Naive thymus-derived CD4-positive, alpha-beta T cell (primary cell): Measurements from ENCODE around the gene TCF7L1. TPM values are rescaled to one million over a fixed set of nuclear protein-coding genes. Genes with fewer than 3 reads are reported as not detected.

ENCODE experiments used
- ATAC-seq: fragments of 150-1000 bp; cut with Tn5 transposase; 2 replicates; pipeline ENCODE4 v1.10.0; 2021; ENCODE audit warnings: mild to moderate bottlenecking, moderate library complexity
- CTCF ChIA-PET: fragments of 350-600 bp; sonication (Branson Sonifier 250); formaldehyde crosslinking; loops from one replicate; lab custom pipeline; 2021; ENCODE audit warnings: antibody characterized with exemption; lab: Charles Lee
- POLR2A ChIA-PET: fragments of 350-600 bp; sonication (Branson Sonifier 250); formaldehyde crosslinking; loops from one replicate; lab custom pipeline; 2021; ENCODE audit warnings: antibody characterized with exemption, inconsistent platforms; lab: Charles Lee
- DNase-seq, 9 donors: peaks; one replicate each; pipeline versions ENCODE4 v3.0.0 to v3.0.0-alpha.2; 2020 to 2022; ENCODE audit warnings: mixed read lengths in 1 of 9
- H3K27ac ChIP-seq: one replicate; pipeline ENCODE4 v1.7.0; 2013; ENCODE audit warnings: mild to moderate bottlenecking, low read depth, low read length, moderate library complexity
- H3K27me3 ChIP-seq, 2 donors: one replicate each; pipeline ENCODE4 v1.7.0; 2013; ENCODE audit warnings: low read length in 2 of 2, mild to moderate bottlenecking in 2 of 2, moderate library complexity in 2 of 2; ENCODE audit not compliant: control insufficient read depth in 2 of 2, insufficient read depth in 2 of 2
- H3K36me3 ChIP-seq, 3 experiments: 1 replicate in 2 of 3; 2 replicates in 1 of 3; pipeline ENCODE4 v1.7.0; 2013; ENCODE audit warnings: low read length in 3 of 3, mild to moderate bottlenecking in 3 of 3, moderate library complexity in 1 of 3; ENCODE audit not compliant: insufficient read depth in 3 of 3, control insufficient read depth in 2 of 3
- H3K4me1 ChIP-seq, 2 donors: one replicate each; pipeline ENCODE4 v1.7.0; 2013; ENCODE audit warnings: low read length in 2 of 2, mild to moderate bottlenecking in 2 of 2, moderate library complexity in 1 of 2; ENCODE audit not compliant: control insufficient read depth in 2 of 2, insufficient read depth in 2 of 2
- H3K4me3 ChIP-seq: 2 replicates; pipeline ENCODE4 v1.7.0; 2013; ENCODE audit warnings: mild to moderate bottlenecking, low read length
- H3K9me3 ChIP-seq, 3 experiments: 1 replicate in 2 of 3; 2 replicates in 1 of 3; pipeline ENCODE4 v1.7.0; 2013; ENCODE audit warnings: low read length in 3 of 3; ENCODE audit not compliant: control insufficient read depth in 2 of 3
- H3K27ac Mint-ChIP-seq, 9 donors: one replicate each; pipeline ENCODE4 v1.8.0; 2020 to 2022; ENCODE audit warnings: mixed read lengths in 9 of 9, mild to moderate bottlenecking in 8 of 9, moderate library complexity in 5 of 9, inconsistent platforms in 2 of 9
- H3K27me3 Mint-ChIP-seq, 5 donors: one replicate each; pipeline ENCODE4 v1.8.0; 2021 to 2022; ENCODE audit warnings: mixed read lengths in 5 of 5, mild to moderate bottlenecking in 1 of 5
- H3K36me3 Mint-ChIP-seq, 5 donors: one replicate each; pipeline ENCODE4 v1.8.0; 2020 to 2022; ENCODE audit warnings: mixed read lengths in 5 of 5, mild to moderate bottlenecking in 3 of 5, inconsistent platforms in 1 of 5
- H3K4me1 Mint-ChIP-seq, 7 donors: one replicate each; pipeline ENCODE4 v1.8.0; 2020 to 2022; ENCODE audit warnings: mixed read lengths in 7 of 7, mild to moderate bottlenecking in 3 of 7, inconsistent platforms in 1 of 7
- H3K4me3 Mint-ChIP-seq, 10 donors: one replicate each; pipeline ENCODE4 v1.8.0; 2020 to 2022; ENCODE audit warnings: mild to moderate bottlenecking in 10 of 10, mixed read lengths in 10 of 10, moderate library complexity in 6 of 10, inconsistent platforms in 2 of 10
- H3K9me3 Mint-ChIP-seq, 11 donors: one replicate each; pipeline ENCODE4 v1.8.0; 2020 to 2022; ENCODE audit warnings: mixed read lengths in 11 of 11, mild to moderate bottlenecking in 4 of 11, inconsistent platforms in 1 of 11, moderate library complexity in 1 of 11
- intact Hi-C, 2 donors: fragments of 100-400 bp; cut with micrococcal nuclease; formaldehyde crosslinking; loops; one replicate each; pipeline ENCODE4 v1.15.1; 2023
- polyA plus RNA-seq, 2 donors: library from polyadenylated mRNA; unstranded; fragments of 300-500 nt; fragmentation: Illumina TruSeq; gene quantifications; one replicate each; pipeline ENCODE4 v1.2.3, GENCODE V29; 2021
- total RNA-seq, 6 experiments: library from RNA in 5 of 6; stranded (reverse) in 5 of 6; gene quantifications; 1 replicate in 5 of 6; 2 replicates in 1 of 6; pipeline ENCODE4 v1.2.3 and lab custom pipeline; 2021 to 2026

Gene TCF7L1
- total and polyA plus RNA-seq, 7 experiments from 2014 or later, result 0.08 to 0.16 TPM; not detected in 5

- no peak overlapping the region for H3K4me3 ChIP-seq
- H3K27ac ChIP-seq, result no peak overlapping the region
- POLR2A ChIA-PET, result interaction anchor here (14.5 kb wide), 1 partner anchor 16 kb away, joined by 211 read pairs; the partner anchor contains the start of gene TGOLN2
- H3K36me3 ChIP-seq, result peaks cover 0 to 47% (median 5%) of the 10 kb centered on the region in 3 experiments
- no peaks in the 10 kb centered on the region for H3K9me3 ChIP-seq
- no peaks in the 10 kb centered on the region for H3K4me1 ChIP-seq
- intact Hi-C loops, result no loop called here
- Mint-ChIP-seq H3K27ac (no peak overlapping the region), H3K4me3 (no peak overlapping the region), H3K27me3 (peaks cover 0 to 3% (median 0%) of the 10 kb centered on the region in 5 donors), H3K4me1 (no peaks in the 10 kb centered on the region), H3K9me3 (no peaks in the 10 kb centered on the region), H3K36me3 (peaks cover 8 to 42% (median 15%) of the 10 kb centered on the region in 5 donors)
- CTCF ChIA-PET, result no interaction called here
- H3K27me3 ChIP-seq, result no peaks in the 10 kb centered on the region
- ATAC-seq (no peak), DNase-seq (no peak)
Observed at GRCh38 chr2:85344356-85344954, 211.3 kb downstream of the TCF7L1 start.

- Histone ChIP-seq H3K27ac (no peak overlapping the region), H3K9me3 (no peaks in the 10 kb centered on the region), H3K36me3 (peaks cover 4 to 69% (median 11%) of the 10 kb centered on the region in 3 experiments), H3K27me3 (no peaks in the 10 kb centered on the region), H3K4me1 (peaks cover 0 to 3% of the 10 kb centered on the region in 2 donors), H3K4me3 (no peak overlapping the region)
- Mint-ChIP-seq H3K27me3 (no peaks in the 10 kb centered on the region), H3K36me3 (peaks cover 17 to 55% (median 22%) of the 10 kb centered on the region in 5 donors), H3K9me3 (no peaks in the 10 kb centered on the region), H3K4me1 (peaks cover 1 to 12% (median 7%) of the 10 kb centered on the region in 7 donors), H3K27ac (peak overlapping the region in 1 of 9 donors; percentile 51), H3K4me3 (no peak overlapping the region)
- POLR2A ChIA-PET, result interaction anchor here (14.5 kb wide), 1 partner anchor 19 kb away, joined by 211 read pairs; the partner anchor contains the start of gene TGOLN2
- ATAC-seq, result no peak
- CTCF ChIA-PET, result no interaction called here
- intact Hi-C loops, result no loop called here
- no peak for DNase-seq
Observed at GRCh38 chr2:85347599-85347998, 214.4 kb downstream of the TCF7L1 start.

- ChIA-PET POLR2A (interaction anchor here (0.6 to 14.5 kb wide), 20 partner anchors 11 to 407 kb away, joined by 3 to 211 read pairs (median 5); partner anchors contain the start of genes MAT2A, SH2D6 and TGOLN2), CTCF (interaction anchor here (0.6 to 1.8 kb wide), 4 partner anchors 26 to 69 kb away, joined by 3 to 11 read pairs (median 4); partner anchors contain the start of gene TGOLN2)
- peak overlapping the region; percentile 86 for H3K4me3 ChIP-seq
- H3K36me3 ChIP-seq, result peaks cover 4 to 38% (median 15%) of the 10 kb centered on the region in 3 experiments
- DNase-seq, result peak in 4 of 9 donors; percentile 0 to 32 (median 7)
- Mint-ChIP-seq H3K4me3 (peak overlapping the region; percentile 91 to 100 (median 100)), H3K27ac (peak overlapping the region; percentile 93 to 100 (median 99)), H3K27me3 (no peaks in the 10 kb centered on the region), H3K4me1 (peaks cover 35 to 57% (median 50%) of the 10 kb centered on the region in 7 donors), H3K9me3 (peaks cover 0 to 4% (median 0%) of the 10 kb centered on the region in 11 donors), H3K36me3 (peaks cover 8 to 38% (median 21%) of the 10 kb centered on the region in 5 donors)
- no peaks in the 10 kb centered on the region for H3K27me3 ChIP-seq
- ATAC-seq, result no peak
- intact Hi-C loops, result loop anchor here (1.0 to 5.0 kb wide), 14 partner anchors 26 to 895 kb away; partner anchors contain the start of genes GGCX (in 2 of the 2), MAT2A (in 2 of the 2), POLR1A (in 2 of the 2) and SH2D6 (in 2 of the 2)
- no peaks in the 10 kb centered on the region for H3K9me3 ChIP-seq
- peaks cover 19 to 28% of the 10 kb centered on the region in 2 donors for H3K4me1 ChIP-seq
- H3K27ac ChIP-seq, result peak overlapping the region; percentile 65
Observed at GRCh38 chr2:85353876-85354285, 220.7 kb downstream of the TCF7L1 start.

GRCh38 chr2:85354286-85355072 is 221.3 kb downstream of the TCF7L1 start, which contains the start of the genes ELMOD3 and RETSAT:
Gene ELMOD3, plus strand, starts transcription at chr2:85354769. Its CDS starts 2,430 bp downstream, at chr2:85357199.
Gene RETSAT, minus strand, starts transcription at chr2:85354528. Its CDS starts 21 bp downstream, at chr2:85354507.
- Mint-ChIP-seq H3K4me1 (peaks cover 36 to 61% (median 53%) of the 10 kb centered on the region in 7 donors), H3K4me3 (peak within 1 kb of the TSS; percentile 91 to 100 (median 100)), H3K9me3 (peaks cover 0 to 4% (median 0%) of the 10 kb centered on the region in 11 donors), H3K36me3 (peaks cover 8 to 39% (median 23%) of the 10 kb centered on the region in 5 donors), H3K27ac (peak within 1 kb of the TSS; percentile 93 to 100 (median 99)), H3K27me3 (no peaks in the 10 kb centered on the region)
- ChIA-PET POLR2A (interaction anchor here (0.6 to 14.5 kb wide), 28 partner anchors 12 to 722 kb away, joined by 3 to 211 read pairs (median 4); partner anchors contain the start of genes C2orf68, MAT2A, RNF181 and SH2D6), CTCF (interaction anchor here (0.6 to 1.8 kb wide), 5 partner anchors 27 to 198 kb away, joined by 3 to 11 read pairs (median 3); partner anchors contain the start of gene TGOLN2)
- peak; percentile 79 to 99 (median 98) for DNase-seq
- H3K4me1 ChIP-seq, result peaks cover 19 to 28% of the 10 kb centered on the region in 2 donors
- intact Hi-C loops, result loop anchor here (1.0 to 5.0 kb wide), 14 partner anchors 26 to 895 kb away; partner anchors contain the start of genes GGCX (in 2 of the 2), MAT2A (in 2 of the 2), POLR1A (in 2 of the 2) and SH2D6 (in 2 of the 2)
- no peaks in the 10 kb centered on the region for H3K27me3 ChIP-seq
- H3K27ac ChIP-seq, result peak within 1 kb of the TSS; percentile 89
- H3K36me3 ChIP-seq, result peaks cover 4 to 36% (median 10%) of the 10 kb centered on the region in 3 experiments
- ATAC-seq, result peak; percentile 99
- no peaks in the 10 kb centered on the region for H3K9me3 ChIP-seq
- H3K4me3 ChIP-seq, result peak within 1 kb of the TSS; percentile 86

GRCh38 chr2:85355073-85355410 is 221.8 kb downstream of the TCF7L1 start:
- H3K27me3 ChIP-seq, result no peaks in the 10 kb centered on the region
- no peaks in the 10 kb centered on the region for H3K9me3 ChIP-seq
- H3K9me3 Mint-ChIP-seq, result peaks cover 0 to 4% (median 0%) of the 10 kb centered on the region in 11 donors
- no peaks in the 10 kb centered on the region for H3K27me3 Mint-ChIP-seq
- peak overlapping the region; percentile 91 to 100 (median 100) for H3K4me3 Mint-ChIP-seq
- no peak for DNase-seq
- peak overlapping the region; percentile 86 for H3K4me3 ChIP-seq
- peaks cover 4 to 34% (median 4%) of the 10 kb centered on the region in 3 experiments for H3K36me3 ChIP-seq
- ChIA-PET POLR2A (interaction anchor here (0.6 to 14.5 kb wide), 18 partner anchors 26 to 722 kb away, joined by 3 to 211 read pairs (median 4); partner anchors contain the start of genes C2orf68, MAT2A, RNF181 and SH2D6), CTCF (interaction anchor here (0.7 to 1.8 kb wide), 2 partner anchors 27 to 197 kb away, joined by 3 to 6 read pairs; partner anchors contain the start of gene TGOLN2)
- intact Hi-C loops, result loop anchor here (2.0 kb wide), 2 partner anchors 84 to 262 kb away; partner anchors contain the start of gene USP39 (in 1 of the 2)
- peaks cover 36 to 61% (median 57%) of the 10 kb centered on the region in 7 donors for H3K4me1 Mint-ChIP-seq
- peak overlapping the region; percentile 89 for H3K27ac ChIP-seq
- peaks cover 7 to 38% (median 24%) of the 10 kb centered on the region in 5 donors for H3K36me3 Mint-ChIP-seq
- H3K27ac Mint-ChIP-seq, result peak overlapping the region; percentile 93 to 100 (median 99)
- no peak for ATAC-seq
- H3K4me1 ChIP-seq, result peaks cover 19 to 28% of the 10 kb centered on the region in 2 donors
